GM18517 (cell line): ENCODE results near the gene RNPEPL1.

ENCODE experiments used
- ATAC-seq: cut with Tn5 transposase; IDR thresholded peaks from one replicate; pipeline ENCODE4 v1.9.1; 2021; ENCODE audit warnings: mild to moderate bottlenecking, moderate library complexity; ENCODE audit not compliant: unreplicated experiment

The RNPEPL1 gene

DNA sequence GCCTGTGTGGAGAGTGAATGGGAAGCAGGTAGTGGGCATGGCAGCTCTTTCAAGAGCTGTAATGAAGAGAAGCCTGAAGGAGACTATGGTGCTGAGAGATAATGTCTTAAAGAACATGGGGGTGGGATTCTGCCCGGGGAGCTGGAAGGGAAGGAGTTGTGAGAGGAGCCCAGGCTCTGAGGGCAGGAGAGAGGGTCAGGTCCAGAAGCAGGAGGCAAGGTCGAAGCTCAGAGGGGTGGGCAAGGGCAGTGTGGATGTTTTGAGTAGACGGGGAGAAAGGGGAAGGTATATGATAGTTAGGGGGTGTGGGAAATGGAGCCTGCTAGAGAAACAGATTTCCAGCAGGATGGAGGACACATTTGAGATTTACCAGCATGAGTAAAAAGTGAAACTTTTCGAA lies 20.4 kb downstream of the RNPEPL1 start:
- no peak for ATAC-seq

- ATAC-seq: no peak
Observed at GRCh38 chr2:240589375-240589774, 21.1 kb downstream of the RNPEPL1 start.

DNA sequence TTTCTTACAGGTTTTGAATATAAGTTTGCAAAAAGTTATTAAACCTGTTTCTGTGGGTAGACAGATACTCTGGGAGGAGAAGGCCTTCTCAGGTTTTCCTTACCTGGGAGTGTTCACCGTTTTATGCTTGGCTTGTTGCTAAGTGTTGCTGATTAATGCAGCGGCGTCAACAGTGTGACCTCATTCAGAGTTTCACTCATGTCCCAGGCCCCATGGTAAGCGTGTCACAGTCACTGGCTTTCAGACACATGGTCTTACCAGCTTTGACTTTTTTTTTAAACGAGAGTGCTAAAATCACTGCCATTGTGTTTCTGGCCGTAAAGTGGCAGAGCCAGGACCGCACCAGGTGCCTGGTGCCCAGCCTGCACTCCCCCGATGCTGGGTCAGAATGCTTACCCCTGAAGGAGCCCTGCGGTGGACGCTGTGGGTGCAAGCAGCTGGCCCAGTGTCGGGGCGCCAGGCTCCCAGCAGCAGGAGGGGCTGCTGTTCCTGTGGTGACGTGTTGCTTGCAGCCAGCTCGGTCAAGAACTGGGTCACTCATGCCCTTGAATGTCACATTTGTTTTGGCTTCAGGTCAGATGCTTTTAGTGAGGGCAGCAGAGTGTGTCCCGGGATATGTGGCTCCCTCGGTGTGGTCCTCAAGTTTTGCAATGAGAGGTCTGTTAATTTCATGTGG lies 21.7 kb downstream of the RNPEPL1 start:
- no peak for ATAC-seq

- no peak for ATAC-seq
Observed at GRCh38 chr2:240590681-240591111, 22.4 kb downstream of the RNPEPL1 start.

GRCh38 chr2:240591226-240591625 lies 22.9 kb downstream of the RNPEPL1 start:
- no peak for ATAC-seq

GRCh38 chr2:240591784-240592183 lies 23.5 kb downstream of the RNPEPL1 start:
- no peak for ATAC-seq

DNA sequence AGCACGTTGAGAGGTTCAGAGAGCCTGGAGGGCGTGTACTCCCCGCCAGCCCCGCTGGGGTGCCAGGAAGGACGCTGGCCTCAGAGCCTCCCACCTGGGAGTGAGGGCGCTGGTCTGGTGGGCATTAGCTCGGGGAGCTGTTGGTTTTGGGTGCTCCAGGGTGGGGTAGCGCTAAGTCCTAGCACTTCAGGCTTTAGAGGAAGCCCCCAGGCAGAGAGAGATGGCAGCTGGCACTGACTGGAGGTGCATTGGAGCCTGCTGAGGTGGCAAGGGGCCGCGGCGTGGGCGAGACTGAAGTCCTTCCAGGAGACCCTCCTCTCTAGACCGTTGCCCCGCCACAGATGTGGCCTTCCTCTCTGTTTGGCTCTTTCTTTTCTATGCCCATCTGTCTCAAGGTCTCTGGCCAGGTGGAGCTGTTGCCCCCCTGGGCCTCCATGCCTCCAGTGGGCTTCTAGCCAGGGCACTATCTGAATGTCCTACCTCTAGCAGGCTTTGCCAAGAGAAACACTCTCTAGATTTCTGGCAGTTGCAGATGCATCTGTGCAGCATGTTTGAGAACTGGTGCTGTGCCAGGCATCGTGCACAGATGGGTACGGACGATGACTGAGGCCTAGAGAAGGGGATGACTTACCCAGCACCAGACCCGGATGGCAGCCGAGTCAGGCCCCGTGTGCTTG lies 24.9 kb downstream of the RNPEPL1 start:
- no peak for ATAC-seq

DNA sequence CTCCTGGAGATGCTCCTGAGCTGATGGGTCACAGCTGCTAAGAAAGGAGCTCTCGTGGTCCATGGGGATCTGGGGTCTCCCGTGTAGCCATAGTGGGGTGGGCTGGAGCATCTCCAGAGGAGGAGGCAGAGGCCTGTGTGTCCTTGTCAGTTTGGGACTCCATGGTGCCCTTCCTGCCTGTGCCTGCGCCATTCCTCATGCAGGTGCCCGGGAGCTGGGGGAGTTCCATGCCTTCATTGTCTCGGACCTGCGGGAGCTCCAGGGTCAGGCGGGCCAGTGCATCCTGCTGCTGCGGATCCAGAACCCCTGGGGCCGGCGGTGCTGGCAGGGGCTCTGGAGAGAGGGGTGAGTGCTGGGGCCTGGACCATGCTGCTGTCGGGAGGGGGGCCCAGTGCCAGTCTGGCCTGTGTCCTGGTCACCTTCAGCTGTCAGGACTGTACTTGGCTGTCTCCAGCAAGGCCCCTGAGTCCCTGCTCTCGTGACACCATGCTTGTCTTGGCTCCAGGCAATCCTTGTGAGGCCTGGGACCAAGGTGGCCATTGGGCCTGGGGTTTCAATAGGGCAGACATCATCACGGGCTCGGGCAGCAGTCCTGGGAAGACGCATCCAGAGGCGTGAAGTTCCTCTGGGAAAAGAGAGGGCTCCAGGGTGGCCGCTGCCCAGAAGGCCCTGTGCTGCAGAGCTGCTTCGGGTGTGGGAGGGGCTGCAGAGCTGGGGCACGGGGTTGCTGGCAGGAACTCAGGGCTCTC lies 25.6 kb downstream of the RNPEPL1 start:
- ATAC-seq: no peak

DNA sequence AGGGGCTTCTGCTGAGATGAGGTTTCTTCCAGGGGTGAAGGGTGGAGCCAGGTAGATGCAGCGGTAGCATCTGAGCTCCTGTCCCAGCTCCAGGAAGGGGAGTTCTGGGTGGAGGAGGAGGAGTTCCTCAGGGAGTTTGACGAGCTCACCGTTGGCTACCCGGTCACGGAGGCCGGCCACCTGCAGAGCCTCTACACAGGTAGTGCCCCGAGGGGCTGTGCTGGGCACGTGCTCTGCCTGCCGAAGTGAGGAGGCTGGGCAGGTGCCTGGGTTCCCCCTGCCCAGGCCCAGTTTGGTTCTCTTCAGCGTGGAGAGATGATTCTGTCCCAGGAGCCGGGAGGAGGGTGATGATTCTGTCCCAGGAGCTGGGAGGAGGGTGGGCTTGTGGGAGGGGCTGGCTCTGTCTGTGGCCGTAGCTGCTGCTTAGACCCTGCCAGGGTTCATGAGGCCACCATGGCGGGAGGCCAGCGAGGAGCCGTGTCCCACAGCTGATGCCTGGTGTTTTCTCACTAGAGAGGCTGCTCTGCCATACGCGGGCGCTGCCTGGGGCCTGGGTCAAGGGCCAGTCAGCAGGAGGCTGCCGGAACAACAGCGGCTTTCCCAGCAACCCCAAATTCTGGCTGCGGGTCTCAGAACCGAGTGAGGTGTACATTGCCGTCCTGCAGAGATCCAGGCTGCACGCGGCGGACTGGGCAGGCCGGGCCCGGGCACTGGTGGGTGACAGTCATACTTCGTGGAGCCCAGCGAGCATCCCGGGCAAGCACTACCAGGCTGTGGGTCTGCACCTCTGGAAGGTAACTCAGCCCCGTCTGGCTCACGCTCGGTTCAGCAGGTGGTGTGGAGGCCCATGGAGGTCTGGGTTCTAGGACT lies 26.5 kb downstream of the RNPEPL1 start:
- ATAC-seq: no peak

GRCh38 chr2:240595381-240596079 lies 27.2 kb downstream of the RNPEPL1 start:
- no peak for ATAC-seq

DNA sequence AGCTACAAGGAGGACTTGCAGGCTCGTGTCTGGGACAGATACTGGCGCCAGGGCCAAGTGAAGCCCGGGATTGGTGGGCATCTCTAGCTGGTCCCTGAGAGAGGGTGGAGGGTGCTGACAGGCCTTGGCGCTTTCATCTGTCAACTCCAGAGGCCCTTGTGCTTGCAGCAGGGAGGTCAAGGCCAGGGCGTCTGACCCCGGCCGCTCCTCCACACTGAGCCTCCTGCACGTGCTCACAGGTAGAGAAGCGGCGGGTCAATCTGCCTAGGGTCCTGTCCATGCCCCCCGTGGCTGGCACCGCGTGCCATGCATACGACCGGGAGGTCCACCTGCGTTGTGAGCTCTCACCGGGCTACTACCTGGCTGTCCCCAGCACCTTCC lies 27.8 kb downstream of the RNPEPL1 start:
- ATAC-seq: no peak

DNA sequence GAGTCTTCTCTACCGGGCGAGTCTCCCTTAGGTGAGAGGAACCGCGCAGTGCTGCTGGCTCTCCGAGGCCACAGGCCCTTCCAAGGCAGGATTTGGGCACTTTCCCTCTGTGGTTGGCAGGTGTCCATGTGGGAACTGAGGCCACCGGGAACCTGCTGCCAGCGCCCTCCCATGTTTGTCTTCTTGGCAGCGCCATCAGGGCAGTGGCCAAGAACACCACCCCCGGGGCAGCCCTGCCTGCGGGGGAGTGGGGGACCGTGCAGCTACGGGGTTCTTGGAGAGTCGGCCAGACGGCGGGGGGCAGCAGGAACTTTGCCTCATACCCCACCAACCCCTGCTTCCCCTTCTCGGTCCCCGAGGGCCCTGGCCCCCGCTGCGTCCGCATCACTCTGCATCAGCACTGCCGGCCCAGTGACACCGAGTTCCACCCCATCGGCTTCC lies 28.2 kb downstream of the RNPEPL1 start:
- ATAC-seq: no peak

DNA sequence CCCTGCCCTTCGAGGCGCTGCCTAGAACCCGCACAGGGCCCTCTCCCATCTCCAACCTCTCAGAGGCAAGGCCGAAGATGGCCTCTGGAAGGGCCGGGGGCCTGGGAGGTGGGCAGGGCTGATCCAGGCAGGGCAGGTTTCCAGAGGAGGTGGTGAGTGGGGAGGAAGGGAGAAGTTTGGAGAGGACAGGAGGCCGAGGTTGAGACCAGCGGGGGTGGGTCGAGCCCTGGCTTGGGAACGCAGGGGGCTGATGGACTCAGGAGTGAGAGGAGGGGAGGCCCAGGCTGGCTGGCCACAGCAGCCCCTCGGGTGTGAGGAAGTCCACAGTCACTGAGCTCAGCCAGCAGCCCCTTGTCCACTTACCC lies 28.8 kb downstream of the RNPEPL1 start:
- ATAC-seq: no peak

- no peak for ATAC-seq
Observed at GRCh38 chr2:240597419-240598181, 29.3 kb downstream of the RNPEPL1 start.

DNA sequence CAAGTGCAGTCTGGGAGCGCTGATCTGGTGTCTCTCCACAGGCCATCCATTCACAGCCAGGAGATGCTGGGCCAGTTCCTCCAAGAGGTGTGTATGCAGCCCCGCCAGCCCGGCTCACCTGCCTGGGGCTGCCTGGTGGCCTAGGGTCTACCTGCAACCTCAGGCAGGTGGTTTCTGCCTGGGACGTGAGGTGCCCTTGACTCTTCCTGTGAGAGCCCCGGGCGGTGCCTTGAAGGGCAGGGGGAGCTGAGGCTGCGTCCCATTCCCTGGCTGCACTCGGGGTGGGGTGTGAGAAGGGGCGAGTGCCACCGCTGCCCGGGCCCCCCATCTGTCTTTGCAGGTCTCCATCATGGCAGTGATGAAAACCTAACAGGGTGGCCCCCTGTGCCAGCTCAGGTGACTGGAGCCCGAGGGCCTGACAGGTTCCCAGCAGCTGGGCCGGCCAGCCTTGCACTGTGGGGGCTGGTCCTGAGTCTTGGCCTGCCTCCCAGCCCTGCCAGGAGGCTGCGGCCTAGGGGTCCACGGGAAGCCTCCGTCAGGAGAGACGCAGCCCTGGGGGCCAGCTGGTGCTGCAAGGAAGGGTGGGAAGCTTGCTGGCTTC lies 30.1 kb downstream of the RNPEPL1 start:
- no peak for ATAC-seq

DNA sequence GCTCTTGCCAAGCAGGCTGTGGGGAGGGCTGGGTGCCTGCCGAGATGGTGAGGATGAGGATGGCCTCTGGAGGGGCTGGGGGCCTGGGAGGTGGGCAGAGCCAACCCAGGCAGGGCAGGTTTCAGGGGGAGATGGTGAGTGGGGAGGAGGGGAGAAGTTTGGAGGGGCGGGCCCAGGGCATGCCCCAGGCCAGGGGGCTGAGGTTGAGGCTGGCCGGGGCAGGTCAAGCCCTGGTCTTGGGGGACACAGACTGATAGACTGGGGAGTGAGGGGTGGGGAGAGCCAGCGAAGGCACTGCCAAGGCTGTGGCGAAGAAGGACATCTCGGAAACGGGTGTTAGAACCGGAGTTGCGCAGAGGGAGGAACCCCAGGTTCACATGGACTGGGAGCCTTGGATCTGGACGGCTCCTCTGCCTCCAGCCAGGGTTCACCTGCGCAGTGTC lies 30.9 kb downstream of the RNPEPL1 start:
- ATAC-seq: no peak

- ATAC-seq: no peak
Observed at GRCh38 chr2:240600451-240600961, 32.2 kb downstream of the RNPEPL1 start.

DNA sequence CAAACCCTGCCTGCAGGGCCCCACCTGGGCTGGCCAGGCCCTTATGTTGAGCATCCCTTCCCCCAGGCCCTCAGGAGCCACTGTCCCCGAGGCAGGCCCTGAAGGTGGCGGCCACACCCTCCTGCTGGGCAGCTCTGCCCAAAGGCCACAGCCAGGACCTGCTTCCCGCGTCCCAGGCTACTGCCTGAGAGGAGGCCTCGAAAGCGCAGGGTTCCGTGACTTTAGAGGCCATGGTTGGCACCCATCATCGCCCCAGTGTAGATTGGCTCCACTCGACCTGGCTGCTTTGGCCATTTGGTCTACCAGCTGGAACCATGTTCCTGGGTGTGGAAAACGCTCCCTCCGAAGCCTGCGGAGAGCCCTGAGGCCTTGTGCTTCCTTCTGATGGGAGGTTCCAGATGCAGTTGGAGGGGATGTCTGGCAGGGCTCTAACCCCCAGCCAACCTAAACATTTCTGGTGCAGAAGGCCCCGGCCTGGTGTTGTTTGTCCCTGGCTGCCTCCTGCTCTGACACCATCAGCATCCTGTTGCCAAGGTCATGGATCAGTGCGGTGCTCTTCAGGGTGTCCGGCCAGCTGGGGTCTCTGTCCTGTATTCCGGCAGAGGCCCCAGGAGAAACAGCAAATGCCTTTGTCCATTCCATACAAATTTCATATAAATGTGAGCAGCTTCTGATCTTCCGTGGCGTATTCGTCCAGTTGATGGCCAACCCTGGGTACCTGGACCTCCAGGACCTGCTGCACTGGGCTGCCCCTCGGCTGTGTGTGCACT lies 33.0 kb downstream of the RNPEPL1 start:
- no peak for ATAC-seq
